ENCODE data around the gene FGF19. TPM values are rescaled to one million over a fixed set of nuclear protein-coding genes. Genes with fewer than 3 reads are reported as not detected.

FGF19 gene
- polyA plus RNA-seq, 3 donors, result 0.19 to 1.5 (median 1.3) TPM

Other genes starting within 250 kb of the FGF19 start
- under 1 TPM in 2 of 3 donors, not detected in 1; 0.04 to 0.06 TPM for gene LINC01488, start 222.4 kb downstream of the FGF19 start, polyA plus RNA-seq (ENCODE audit: insufficient read length in 3 of 3)
- 100 to 1,000 TPM; 115 to 142 (median 126) TPM for gene CCND1, start 62.9 kb downstream of the FGF19 start, polyA plus RNA-seq (ENCODE audit: insufficient read length in 3 of 3)
- 10 to 100 TPM; 18.5 to 21.5 (median 20.3) TPM for gene LTO1, start 28.7 kb downstream of the FGF19 start, polyA plus RNA-seq (ENCODE audit: insufficient read length in 3 of 3)
- gene FGF4, start 71.3 kb upstream of the FGF19 start, polyA plus RNA-seq (ENCODE audit: insufficient read length in 3 of 3), result under 1 TPM in 1 of 3 donors, not detected in 2; 0.04 TPM
- not detected for gene FGF3, start 115.4 kb upstream of the FGF19 start, polyA plus RNA-seq (ENCODE audit: insufficient read length in 3 of 3)